ENCODE results near the gene PMP22.

The PMP22 gene

GRCh38 chr17:15281909-15282308 lies 16.8 kb upstream of the PMP22 start:
- no peak for TF ChIP-seq SIN3A (IDR thresholded peaks at IDR 0.05; ENCODE audit: borderline replicate concordance, insufficient read depth, low read length)
- TF ChIP-seq FOXP2 (optimal IDR thresholded peaks at IDR 0.05; ENCODE audit: borderline replicate concordance, extremely low read depth, extremely low read length, insufficient read depth): no peak
- no peak for TF ChIP-seq TAF1 (IDR thresholded peaks at IDR 0.05; ENCODE audit: borderline replicate concordance, insufficient read depth, low read length)
- TF ChIP-seq, protein P1, sequence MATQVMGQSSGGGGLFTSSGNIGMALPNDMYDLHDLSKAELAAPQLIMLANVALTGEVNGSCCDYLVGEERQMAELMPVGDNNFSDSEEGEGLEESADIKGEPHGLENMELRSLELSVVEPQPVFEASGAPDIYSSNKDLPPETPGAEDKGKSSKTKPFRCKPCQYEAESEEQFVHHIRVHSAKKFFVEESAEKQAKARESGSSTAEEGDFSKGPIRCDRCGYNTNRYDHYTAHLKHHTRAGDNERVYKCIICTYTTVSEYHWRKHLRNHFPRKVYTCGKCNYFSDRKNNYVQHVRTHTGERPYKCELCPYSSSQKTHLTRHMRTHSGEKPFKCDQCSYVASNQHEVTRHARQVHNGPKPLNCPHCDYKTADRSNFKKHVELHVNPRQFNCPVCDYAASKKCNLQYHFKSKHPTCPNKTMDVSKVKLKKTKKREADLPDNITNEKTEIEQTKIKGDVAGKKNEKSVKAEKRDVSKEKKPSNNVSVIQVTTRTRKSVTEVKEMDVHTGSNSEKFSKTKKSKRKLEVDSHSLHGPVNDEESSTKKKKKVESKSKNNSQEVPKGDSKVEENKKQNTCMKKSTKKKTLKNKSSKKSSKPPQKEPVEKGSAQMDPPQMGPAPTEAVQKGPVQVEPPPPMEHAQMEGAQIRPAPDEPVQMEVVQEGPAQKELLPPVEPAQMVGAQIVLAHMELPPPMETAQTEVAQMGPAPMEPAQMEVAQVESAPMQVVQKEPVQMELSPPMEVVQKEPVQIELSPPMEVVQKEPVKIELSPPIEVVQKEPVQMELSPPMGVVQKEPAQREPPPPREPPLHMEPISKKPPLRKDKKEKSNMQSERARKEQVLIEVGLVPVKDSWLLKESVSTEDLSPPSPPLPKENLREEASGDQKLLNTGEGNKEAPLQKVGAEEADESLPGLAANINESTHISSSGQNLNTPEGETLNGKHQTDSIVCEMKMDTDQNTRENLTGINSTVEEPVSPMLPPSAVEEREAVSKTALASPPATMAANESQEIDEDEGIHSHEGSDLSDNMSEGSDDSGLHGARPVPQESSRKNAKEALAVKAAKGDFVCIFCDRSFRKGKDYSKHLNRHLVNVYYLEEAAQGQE (IDR thresholded peaks at IDR 0.05; ENCODE audit: insufficient read depth in 1 of 2, low read depth in 2 of 2, low read length in 2 of 2): no peak
- no peak for TF ChIP-seq POLR2AphosphoS5 (IDR thresholded peaks at IDR 0.05; ENCODE audit: low read depth, low read length)

DNA sequence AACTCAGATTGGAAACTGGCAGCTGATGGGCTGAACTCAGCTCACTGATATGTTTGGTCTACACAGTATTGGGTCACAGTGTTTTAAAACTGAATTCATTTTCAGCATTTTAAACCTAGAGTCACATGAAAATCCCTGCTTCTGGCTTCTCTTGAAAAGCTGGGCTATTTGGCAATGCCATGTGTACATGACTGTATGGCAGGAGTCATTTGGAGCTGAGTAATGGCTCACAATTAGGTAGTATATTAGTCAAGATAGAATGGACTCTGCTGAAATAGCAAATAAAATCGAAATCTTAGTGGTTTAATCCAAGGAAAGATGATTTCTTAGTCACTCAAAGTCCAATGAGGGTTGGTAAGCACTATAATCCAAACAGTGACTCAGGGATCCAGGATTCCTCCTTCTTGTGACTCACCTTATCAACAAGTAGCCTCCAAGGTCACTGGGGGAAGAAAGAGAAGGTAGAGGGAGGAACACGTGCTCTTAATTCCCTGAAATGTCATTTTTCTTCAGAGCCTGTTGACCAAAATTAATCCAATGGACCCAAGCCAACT lies 13.9 kb upstream of the PMP22 start:
- TF ChIP-seq TAF1 (IDR thresholded peaks at IDR 0.05; ENCODE audit: borderline replicate concordance, insufficient read depth, low read length) (no peak), FOXP2 (optimal IDR thresholded peaks at IDR 0.05; ENCODE audit: borderline replicate concordance, extremely low read depth, extremely low read length, insufficient read depth) (no peak), POLR2AphosphoS5 (IDR thresholded peaks at IDR 0.05; ENCODE audit: low read depth, low read length) (no peak), SIN3A (IDR thresholded peaks at IDR 0.05; ENCODE audit: borderline replicate concordance, insufficient read depth, low read length) (no peak)
- TF ChIP-seq, protein P1 (IDR thresholded peaks at IDR 0.05; ENCODE audit: insufficient read depth in 1 of 2, low read depth in 2 of 2, low read length in 2 of 2): no peak

- TF ChIP-seq SIN3A (IDR thresholded peaks at IDR 0.05; ENCODE audit: borderline replicate concordance, insufficient read depth, low read length) (no peak), POLR2AphosphoS5 (IDR thresholded peaks at IDR 0.05; ENCODE audit: low read depth, low read length) (no peak), FOXP2 (optimal IDR thresholded peaks at IDR 0.05; ENCODE audit: borderline replicate concordance, extremely low read depth, extremely low read length, insufficient read depth) (no peak), TAF1 (IDR thresholded peaks at IDR 0.05; ENCODE audit: borderline replicate concordance, insufficient read depth, low read length) (no peak)
- TF ChIP-seq, protein P1 (IDR thresholded peaks at IDR 0.05; ENCODE audit: insufficient read depth in 1 of 2, low read depth in 2 of 2, low read length in 2 of 2): no peak
Observed at GRCh38 chr17:15278380-15278779, 13.3 kb upstream of the PMP22 start.

- no peak for TF ChIP-seq POLR2AphosphoS5 (IDR thresholded peaks at IDR 0.05; ENCODE audit: low read depth, low read length)
- no peak for TF ChIP-seq TAF1 (IDR thresholded peaks at IDR 0.05; ENCODE audit: borderline replicate concordance, insufficient read depth, low read length)
- no peak for TF ChIP-seq SIN3A (IDR thresholded peaks at IDR 0.05; ENCODE audit: borderline replicate concordance, insufficient read depth, low read length)
- TF ChIP-seq FOXP2 (optimal IDR thresholded peaks at IDR 0.05; ENCODE audit: borderline replicate concordance, extremely low read depth, extremely low read length, insufficient read depth): no peak
- TF ChIP-seq, protein P1 (IDR thresholded peaks at IDR 0.05; ENCODE audit: insufficient read depth in 1 of 2, low read depth in 2 of 2, low read length in 2 of 2): no peak
Observed at GRCh38 chr17:15274017-15274416, 8.9 kb upstream of the PMP22 start.

All from PFSK-1 (cell line).